ENCODE data around the gene GSX1. TPM values are rescaled to one million over a fixed set of nuclear protein-coding genes. Genes with fewer than 3 reads are reported as not detected.
"Not testable (repeated sequence)": the region's sequence is repeated elsewhere in the genome, so short reads cannot be mapped to it uniquely, and the experiment has no call there.

The GSX1 gene
- total RNA-seq, 1 experiment from 2014 or later: not detected

GRCh38 chr13:27796544-27797227 lies 4.4 kb downstream of the GSX1 start:
- H3K4me3 ChIP-seq (ENCODE audit: low read length): no peak overlapping the region
- no peaks in the 10 kb centered on the region for H3K27me3 ChIP-seq (ENCODE audit: low read length)
- H3K9ac ChIP-seq (ENCODE audit: low read length): no peak overlapping the region
- H3K79me2 ChIP-seq (ENCODE audit: low read length): no peaks in the 10 kb centered on the region
- H2AFZ ChIP-seq (ENCODE audit: low read length): no peak overlapping the region
- H3K36me3 ChIP-seq (ENCODE audit: insufficient read depth, low read length): no peaks in the 10 kb centered on the region
- no peak overlapping the region for H3K4me2 ChIP-seq (ENCODE audit: low read depth, low read length, poor library complexity, severe bottlenecking)
- no peak overlapping the region for H3K27ac ChIP-seq (ENCODE audit: low read length)
- DNase-seq: no peak
- no peaks in the 10 kb centered on the region for H3K4me1 ChIP-seq (ENCODE audit: low read length)
- H4K20me1 ChIP-seq (ENCODE audit: insufficient read depth, low read depth, low read length): no peaks in the 10 kb centered on the region
- no peaks in the 10 kb centered on the region for H3K9me3 ChIP-seq (ENCODE audit: low read length)
- H3K9me2 ChIP-seq (replicated peaks; ENCODE audit: insufficient read depth, low read length): no peaks in the 10 kb centered on the region

- no peak for DNase-seq
- H3K36me3 ChIP-seq (ENCODE audit: insufficient read depth, low read length): no peaks in the 10 kb centered on the region
- no peaks in the 10 kb centered on the region for H3K9me2 ChIP-seq (replicated peaks; ENCODE audit: insufficient read depth, low read length)
- H3K4me1 ChIP-seq (ENCODE audit: low read length): no peaks in the 10 kb centered on the region
- H3K9me3 ChIP-seq (ENCODE audit: low read length): no peaks in the 10 kb centered on the region
- no peaks in the 10 kb centered on the region for H4K20me1 ChIP-seq (ENCODE audit: insufficient read depth, low read depth, low read length)
- H3K79me2 ChIP-seq (ENCODE audit: low read length): no peaks in the 10 kb centered on the region
- no peak overlapping the region for H3K9ac ChIP-seq (ENCODE audit: low read length)
- H3K27ac ChIP-seq (ENCODE audit: low read length): no peak overlapping the region
- H3K4me3 ChIP-seq (ENCODE audit: low read length): no peak overlapping the region
- no peak overlapping the region for H2AFZ ChIP-seq (ENCODE audit: low read length)
- H3K27me3 ChIP-seq (ENCODE audit: low read length): no peaks in the 10 kb centered on the region
- H3K4me2 ChIP-seq (ENCODE audit: low read depth, low read length, poor library complexity, severe bottlenecking): no peak overlapping the region
Observed at GRCh38 chr13:27797228-27797624, 4.9 kb downstream of the GSX1 start.

- Histone ChIP-seq H4K20me1 (ENCODE audit: insufficient read depth, low read depth, low read length) (no peaks in the 10 kb centered on the region), H3K4me3 (ENCODE audit: low read length) (no peak overlapping the region), H3K27me3 (ENCODE audit: low read length) (no peaks in the 10 kb centered on the region), H3K79me2 (ENCODE audit: low read length) (no peaks in the 10 kb centered on the region), H3K4me2 (ENCODE audit: low read depth, low read length, poor library complexity, severe bottlenecking) (no peak overlapping the region), H3K4me1 (ENCODE audit: low read length) (no peaks in the 10 kb centered on the region), H2AFZ (ENCODE audit: low read length) (no peak overlapping the region), H3K27ac (ENCODE audit: low read length) (no peak overlapping the region), H3K9me2 (replicated peaks; ENCODE audit: insufficient read depth, low read length) (no peaks in the 10 kb centered on the region), H3K36me3 (ENCODE audit: insufficient read depth, low read length) (no peaks in the 10 kb centered on the region), H3K9me3 (ENCODE audit: low read length) (no peaks in the 10 kb centered on the region), H3K9ac (ENCODE audit: low read length) (no peak overlapping the region)
- no peak for DNase-seq
Observed at GRCh38 chr13:27806744-27807387, 14.6 kb downstream of the GSX1 start.

GRCh38 chr13:27808851-27809550 lies 16.7 kb downstream of the GSX1 start:
- no peaks in the 10 kb centered on the region for H3K9me2 ChIP-seq (replicated peaks; ENCODE audit: insufficient read depth, low read length)
- no peak overlapping the region for H3K4me2 ChIP-seq (ENCODE audit: low read depth, low read length, poor library complexity, severe bottlenecking)
- H3K79me2 ChIP-seq (ENCODE audit: low read length): no peaks in the 10 kb centered on the region
- H2AFZ ChIP-seq (ENCODE audit: low read length): no peak overlapping the region
- no peaks in the 10 kb centered on the region for H3K9me3 ChIP-seq (ENCODE audit: low read length)
- DNase-seq: no peak
- no peaks in the 10 kb centered on the region for H3K4me1 ChIP-seq (ENCODE audit: low read length)
- H3K4me3 ChIP-seq (ENCODE audit: low read length): no peak overlapping the region
- H3K9ac ChIP-seq (ENCODE audit: low read length): no peak overlapping the region
- no peaks in the 10 kb centered on the region for H3K27me3 ChIP-seq (ENCODE audit: low read length)
- no peaks in the 10 kb centered on the region for H4K20me1 ChIP-seq (ENCODE audit: insufficient read depth, low read depth, low read length)
- H3K27ac ChIP-seq (ENCODE audit: low read length): no peak overlapping the region
- no peaks in the 10 kb centered on the region for H3K36me3 ChIP-seq (ENCODE audit: insufficient read depth, low read length)

GRCh38 chr13:27810009-27810408 lies 17.7 kb downstream of the GSX1 start:
- Histone ChIP-seq H3K9me3 (ENCODE audit: low read length) (no peaks in the 10 kb centered on the region), H3K79me2 (ENCODE audit: low read length) (no peaks in the 10 kb centered on the region), H4K20me1 (ENCODE audit: insufficient read depth, low read depth, low read length) (no peaks in the 10 kb centered on the region), H2AFZ (ENCODE audit: low read length) (no peak overlapping the region), H3K4me3 (ENCODE audit: low read length) (no peak overlapping the region), H3K36me3 (ENCODE audit: insufficient read depth, low read length) (no peaks in the 10 kb centered on the region), H3K9ac (ENCODE audit: low read length) (no peak overlapping the region), H3K4me1 (ENCODE audit: low read length) (no peaks in the 10 kb centered on the region), H3K27ac (ENCODE audit: low read length) (no peak overlapping the region), H3K4me2 (ENCODE audit: low read depth, low read length, poor library complexity, severe bottlenecking) (no peak overlapping the region), H3K27me3 (ENCODE audit: low read length) (no peaks in the 10 kb centered on the region), H3K9me2 (replicated peaks; ENCODE audit: insufficient read depth, low read length) (no peaks in the 10 kb centered on the region)
- no peak for DNase-seq

GRCh38 chr13:27810461-27810860 lies 18.2 kb downstream of the GSX1 start:
- Histone ChIP-seq H3K4me1 (ENCODE audit: low read length) (no peaks in the 10 kb centered on the region), H3K4me2 (ENCODE audit: low read depth, low read length, poor library complexity, severe bottlenecking) (no peak overlapping the region), H3K9me3 (ENCODE audit: low read length) (no peaks in the 10 kb centered on the region), H3K9ac (ENCODE audit: low read length) (no peak overlapping the region), H3K27ac (ENCODE audit: low read length) (no peak overlapping the region), H4K20me1 (ENCODE audit: insufficient read depth, low read depth, low read length) (no peaks in the 10 kb centered on the region), H3K79me2 (ENCODE audit: low read length) (no peaks in the 10 kb centered on the region), H3K36me3 (ENCODE audit: insufficient read depth, low read length) (no peaks in the 10 kb centered on the region), H3K27me3 (ENCODE audit: low read length) (no peaks in the 10 kb centered on the region), H3K4me3 (ENCODE audit: low read length) (no peak overlapping the region), H3K9me2 (replicated peaks; ENCODE audit: insufficient read depth, low read length) (no peaks in the 10 kb centered on the region), H2AFZ (ENCODE audit: low read length) (no peak overlapping the region)
- no peak for DNase-seq

- Histone ChIP-seq H3K4me3 (ENCODE audit: low read length) (no peak overlapping the region), H3K27ac (ENCODE audit: low read length) (no peak overlapping the region), H2AFZ (ENCODE audit: low read length) (no peak overlapping the region), H3K9me2 (replicated peaks; ENCODE audit: insufficient read depth, low read length) (no peaks in the 10 kb centered on the region), H3K9ac (ENCODE audit: low read length) (no peak overlapping the region), H3K36me3 (ENCODE audit: insufficient read depth, low read length) (no peaks in the 10 kb centered on the region), H3K9me3 (ENCODE audit: low read length) (no peaks in the 10 kb centered on the region), H3K79me2 (ENCODE audit: low read length) (no peaks in the 10 kb centered on the region), H3K27me3 (ENCODE audit: low read length) (no peaks in the 10 kb centered on the region), H3K4me2 (ENCODE audit: low read depth, low read length, poor library complexity, severe bottlenecking) (no peak overlapping the region), H3K4me1 (ENCODE audit: low read length) (no peaks in the 10 kb centered on the region), H4K20me1 (ENCODE audit: insufficient read depth, low read depth, low read length) (no peaks in the 10 kb centered on the region)
- no peak for DNase-seq
Observed at GRCh38 chr13:27813826-27814225, 21.5 kb downstream of the GSX1 start.

- H2AFZ ChIP-seq (ENCODE audit: low read length); H4K20me1 ChIP-seq (ENCODE audit: insufficient read depth, low read depth, low read length); H3K4me3 ChIP-seq (ENCODE audit: low read length); H3K9ac ChIP-seq (ENCODE audit: low read length); H3K9me3 ChIP-seq (ENCODE audit: low read length); H3K4me2 ChIP-seq (ENCODE audit: low read depth, low read length, poor library complexity, severe bottlenecking); DNase-seq; H3K9me2 ChIP-seq (replicated peaks; ENCODE audit: insufficient read depth, low read length); H3K4me1 ChIP-seq (ENCODE audit: low read length); H3K27me3 ChIP-seq (ENCODE audit: low read length); H3K36me3 ChIP-seq (ENCODE audit: insufficient read depth, low read length); H3K79me2 ChIP-seq (ENCODE audit: low read length); H3K27ac ChIP-seq (ENCODE audit: low read length): not testable (repeated sequence)
Observed at GRCh38 chr13:27817832-27818231, 25.5 kb downstream of the GSX1 start.

All from Karpas-422 (cell line).